ENCODE measurements around the gene RAB15.

DNA sequence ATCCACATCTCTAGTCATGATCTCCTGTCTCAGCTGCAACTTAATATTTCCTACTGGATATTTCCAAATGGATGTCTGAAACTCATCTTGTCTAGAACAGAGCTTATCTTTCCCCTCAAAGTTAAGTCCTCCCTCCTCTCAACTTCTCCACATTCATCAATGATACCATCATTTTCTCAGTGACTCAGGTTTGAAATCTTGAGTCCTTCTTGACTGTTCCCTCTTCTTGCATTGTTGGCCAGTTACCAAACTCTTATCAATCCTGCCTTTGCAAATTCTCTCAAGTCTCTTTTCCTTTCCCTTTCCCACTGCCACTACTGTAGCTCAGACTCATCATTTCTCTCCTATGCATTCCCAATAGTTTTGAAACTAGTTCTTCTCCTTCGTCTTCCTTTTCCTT, 72.2 kb downstream of the RAB15 start:
- TF ChIP-seq, protein P1, sequence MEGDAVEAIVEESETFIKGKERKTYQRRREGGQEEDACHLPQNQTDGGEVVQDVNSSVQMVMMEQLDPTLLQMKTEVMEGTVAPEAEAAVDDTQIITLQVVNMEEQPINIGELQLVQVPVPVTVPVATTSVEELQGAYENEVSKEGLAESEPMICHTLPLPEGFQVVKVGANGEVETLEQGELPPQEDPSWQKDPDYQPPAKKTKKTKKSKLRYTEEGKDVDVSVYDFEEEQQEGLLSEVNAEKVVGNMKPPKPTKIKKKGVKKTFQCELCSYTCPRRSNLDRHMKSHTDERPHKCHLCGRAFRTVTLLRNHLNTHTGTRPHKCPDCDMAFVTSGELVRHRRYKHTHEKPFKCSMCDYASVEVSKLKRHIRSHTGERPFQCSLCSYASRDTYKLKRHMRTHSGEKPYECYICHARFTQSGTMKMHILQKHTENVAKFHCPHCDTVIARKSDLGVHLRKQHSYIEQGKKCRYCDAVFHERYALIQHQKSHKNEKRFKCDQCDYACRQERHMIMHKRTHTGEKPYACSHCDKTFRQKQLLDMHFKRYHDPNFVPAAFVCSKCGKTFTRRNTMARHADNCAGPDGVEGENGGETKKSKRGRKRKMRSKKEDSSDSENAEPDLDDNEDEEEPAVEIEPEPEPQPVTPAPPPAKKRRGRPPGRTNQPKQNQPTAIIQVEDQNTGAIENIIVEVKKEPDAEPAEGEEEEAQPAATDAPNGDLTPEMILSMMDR (IDR thresholded peaks at IDR 0.05): no peak
- TF ChIP-seq POLR2AphosphoS5 (IDR thresholded peaks at IDR 0.05) (no peak), POLR2A (IDR thresholded peaks at IDR 0.05) (no peak)

Data from gastroesophageal sphincter (tissue), 3 donors.